H1 (cell line): ENCODE data around the gene ARID2. TPM values are rescaled to one million over a fixed set of nuclear protein-coding genes. Genes with fewer than 3 reads are reported as not detected.

ENCODE experiments used
- CTCF ChIA-PET: fragments of 300-600 bp; sonication (Branson Sonifier 250); formaldehyde crosslinking; loops from one replicate; lab custom pipeline; 2021; ENCODE audit not compliant: partially characterized antibody; lab: Charles Lee
- POLR2A ChIA-PET: fragments of 300-600 bp; sonication (Branson Sonifier 250); formaldehyde crosslinking; loops from one replicate; lab custom pipeline; 2021; ENCODE audit warnings: inconsistent platforms; ENCODE audit not compliant: partially characterized antibody; lab: Charles Lee
- DNase-seq, 2 experiments: peaks; one replicate each; pipeline versions ENCODE4 v3.0.0 to v3.0.0-alpha.2; 2010 to 2022; ENCODE audit warnings: low spot score in 2 of 2, low read depth in 1 of 2, mixed read lengths in 1 of 2
- FAIRE-seq: peaks from 2 replicates; lab custom pipeline; 2011; peaks lifted over from hg19 to GRCh38; lab: Jason Lieb, UNC
- H2AFZ ChIP-seq: 2 replicates; pipeline ENCODE4 v1.8.1; 2012; ENCODE audit warnings: low read length, inconsistent platforms
- H2AK5ac ChIP-seq: 2 replicates; pipeline ENCODE4 v1.6.1; 2013; ENCODE audit warnings: low read depth, low read length
- H2BK120ac ChIP-seq: replicated peaks from 2 replicates; pipeline ENCODE3; 2013; ENCODE audit warnings: low read depth, low read length, inconsistent platforms
- H2BK12ac ChIP-seq: 2 replicates; pipeline ENCODE4 v1.6.1; 2013; ENCODE audit warnings: low read depth, low read length
- H2BK15ac ChIP-seq: 2 replicates; pipeline ENCODE4 v1.6.1; 2013; ENCODE audit warnings: low read length
- H2BK20ac ChIP-seq: 2 replicates; pipeline ENCODE4 v1.6.1; 2013; ENCODE audit warnings: low read length
- H2BK5ac ChIP-seq: 2 replicates; pipeline ENCODE4 v1.6.1; 2013; ENCODE audit warnings: low read depth, low read length
- H3K14ac ChIP-seq: 2 replicates; pipeline ENCODE4 v1.6.1; 2013; ENCODE audit warnings: inconsistent platforms; ENCODE audit not compliant: insufficient read length
- H3K18ac ChIP-seq: 2 replicates; pipeline ENCODE4 v1.6.1; 2013; ENCODE audit warnings: low read length; ENCODE audit errors: extremely low read depth
- H3K23ac ChIP-seq: 2 replicates; pipeline ENCODE4 v1.6.1; 2013; ENCODE audit warnings: inconsistent platforms; ENCODE audit not compliant: insufficient read length
- H3K23me2 ChIP-seq: 2 replicates; pipeline ENCODE4 v1.6.1; 2013; ENCODE audit warnings: low read depth, low read length
- H3K27ac ChIP-seq: 2 replicates; pipeline ENCODE4 v1.6.1; 2011; ENCODE audit warnings: low read depth, low read length, inconsistent platforms
- H3K27me3 ChIP-seq, 4 experiments: replicated peaks in 1 of 4; 1 replicate in 1 of 4; 2 replicates in 3 of 4; pipeline versions ENCODE4 v1.6.1 to v1.8.1; 2011 to 2013; ENCODE audit warnings: low read length in 3 of 4, mild to moderate bottlenecking in 3 of 4, inconsistent platforms in 2 of 4, mixed read lengths in 2 of 4, moderate library complexity in 1 of 4; ENCODE audit not compliant: control insufficient read depth in 3 of 4, insufficient read depth in 3 of 4; ENCODE audit errors: extremely low read depth in 1 of 4
- H3K36me3 ChIP-seq, 4 experiments: 2 replicates each; pipeline versions ENCODE4 v1.6.1 to v1.8.1; 2011 to 2013; ENCODE audit warnings: mild to moderate bottlenecking in 4 of 4, low read length in 3 of 4, moderate library complexity in 2 of 4, control low read depth in 1 of 4, inconsistent platforms in 1 of 4; ENCODE audit not compliant: insufficient read depth in 4 of 4, control insufficient read depth in 2 of 4
- H3K4ac ChIP-seq: replicated peaks from 2 replicates; pipeline ENCODE3; 2013; ENCODE audit warnings: low read length, low read depth, mixed read lengths, inconsistent platforms; ENCODE audit not compliant: insufficient read length
- H3K4me1 ChIP-seq, 4 experiments: replicated peaks in 1 of 4; 1 replicate in 1 of 4; 2 replicates in 3 of 4; pipeline versions ENCODE4 v1.6.1 to v1.8.1; 2011 to 2013; ENCODE audit warnings: low read length in 3 of 4, inconsistent platforms in 2 of 4, mixed read lengths in 1 of 4; ENCODE audit not compliant: insufficient read depth in 4 of 4, control insufficient read depth in 3 of 4
- H3K4me2 ChIP-seq, 2 experiments: 2 replicates each; pipeline versions ENCODE4 v1.6.1 to v1.8.1; 2011 to 2013; ENCODE audit warnings: low read depth in 2 of 2, low read length in 2 of 2, control low read depth in 1 of 2, inconsistent platforms in 1 of 2, mild to moderate bottlenecking in 1 of 2; ENCODE audit not compliant: insufficient read depth in 1 of 2
- H3K4me3 ChIP-seq, 4 experiments: fragments of 200-600, 300-600 bp in 1 of 4; sonication (generic), shearing (Covaris generic), sonication (Bioruptor Twin) in 1 of 4; 2 replicates each; pipeline versions ENCODE4 v1.5.1 to v1.8.1; 2011 to 2016; ENCODE audit warnings: low read length in 4 of 4, low read depth in 3 of 4, control low read depth in 2 of 4, inconsistent platforms in 2 of 4, mild to moderate bottlenecking in 2 of 4, mixed read lengths in 1 of 4, moderate library complexity in 1 of 4; ENCODE audit not compliant: insufficient read depth in 2 of 4; ENCODE audit errors: extremely low read depth in 1 of 4
- H3K56ac ChIP-seq: replicated peaks from 2 replicates; pipeline ENCODE3; 2013; ENCODE audit warnings: low read depth, mild to moderate bottlenecking, mixed read lengths, low read length, inconsistent platforms; ENCODE audit not compliant: insufficient read length
- H3K79me1 ChIP-seq: 2 replicates; pipeline ENCODE4 v1.6.1; 2013; ENCODE audit warnings: low read depth, low read length, control low read depth
- H3K79me2 ChIP-seq, 2 experiments: 2 replicates each; pipeline versions ENCODE4 v1.6.1 to v1.8.1; 2012 to 2013; ENCODE audit warnings: low read length in 2 of 2, mild to moderate bottlenecking in 2 of 2, inconsistent platforms in 1 of 2; ENCODE audit not compliant: insufficient read depth in 2 of 2, control insufficient read depth in 1 of 2
- H3K9ac ChIP-seq, 4 experiments: replicated peaks in 1 of 4; 1 replicate in 1 of 4; 2 replicates in 3 of 4; pipeline versions ENCODE4 v1.6.1 to v1.8.1; 2011 to 2013; ENCODE audit warnings: low read depth in 3 of 4, low read length in 3 of 4, control low read depth in 2 of 4, mild to moderate bottlenecking in 2 of 4, moderate library complexity in 2 of 4, inconsistent platforms in 1 of 4; ENCODE audit errors: extremely low read depth in 1 of 4
- H3K9me3 ChIP-seq, 2 experiments: 2 replicates each; pipeline versions ENCODE4 v1.6.1 to v1.8.1; 2012 to 2013; ENCODE audit warnings: mild to moderate bottlenecking in 2 of 2, moderate library complexity in 2 of 2, control low read depth in 1 of 2, inconsistent platforms in 1 of 2, low read depth in 1 of 2, low read length in 1 of 2, mixed read lengths in 1 of 2; ENCODE audit not compliant: insufficient read depth in 2 of 2
- H4K20me1 ChIP-seq, 2 experiments: replicated peaks in 1 of 2; 2 replicates each; pipeline versions ENCODE3 to v1.8.1; 2011 to 2013; ENCODE audit warnings: inconsistent platforms in 2 of 2, low read length in 2 of 2, mild to moderate bottlenecking in 1 of 2; ENCODE audit not compliant: insufficient read depth in 2 of 2, control insufficient read depth in 1 of 2
- H4K5ac ChIP-seq: 2 replicates; pipeline ENCODE4 v1.6.1; 2013; ENCODE audit warnings: low read length, low read depth, mixed read lengths, inconsistent platforms; ENCODE audit not compliant: insufficient read length
- H4K8ac ChIP-seq: 2 replicates; pipeline ENCODE4 v1.8.0; 2013; ENCODE audit warnings: mild to moderate bottlenecking, moderate library complexity, low read length, inconsistent platforms; ENCODE audit not compliant: insufficient read depth; ENCODE audit errors: extremely low read depth
- H4K91ac ChIP-seq: replicated peaks from 2 replicates; pipeline ENCODE3; 2013; ENCODE audit warnings: low read length, mixed read lengths, inconsistent platforms; ENCODE audit not compliant: insufficient read length
- GABPA ChIP-seq: IDR thresholded peaks from 2 replicates; pipeline ENCODE4 v1.6.1; 2011; ENCODE audit warnings: mild to moderate bottlenecking, low read length, moderate library complexity, borderline replicate concordance; ENCODE audit not compliant: insufficient read depth
- POU5F1 ChIP-seq: IDR thresholded peaks from 2 replicates; pipeline ENCODE4 v1.6.1; 2011; ENCODE audit warnings: low read depth, mild to moderate bottlenecking, low read length, moderate library complexity
- WGBS, 2 experiments: shearing (Covaris generic) in 1 of 2; methylation state at CpG; one replicate each; pipeline versions ENCODE4 v1.1.6 to v1.1.7; 2013 to 2015; ENCODE audit warnings: low lambda C conversion rate in 2 of 2, mixed read lengths in 2 of 2, inconsistent platforms in 1 of 2, low coverage in 1 of 2, missing lambda C conversion rate in 1 of 2; ENCODE audit not compliant: insufficient replicate concordance in 2 of 2, insufficient coverage in 1 of 2, insufficient read length in 1 of 2; ENCODE audit errors: extremely low coverage in 1 of 2, missing lambda C conversion rate in 1 of 2; 5-methylcytosine and 5-hydroxymethylcytosine counted together
- polyA plus RNA-seq, 7 experiments: library from polyadenylated mRNA; depleted of rRNA in 3 of 7; stranded (reverse) in 5 of 7; unstranded in 2 of 7; fragments of >200 nt in 5 of 7; fragments of 200-250 nt in 2 of 7; gene quantifications; 1 replicate in 5 of 7; 2 replicates in 1 of 7; 4 replicates in 1 of 7; pipeline versions ENCODE4 v1.2.1 to v1.2.3, GENCODE V29; 2011 to 2013; ENCODE audit warnings: missing spikeins in 2 of 7, mixed read lengths in 2 of 7
- total RNA-seq: library from RNA; stranded (reverse); fragmentation: NEBNext Ultra II Directional; extraction: Animal tissue kit (Norgen Biotek cat#: 25700); gene quantifications from 2 replicates; pipeline ENCODE4 v1.2.1, GENCODE V29; 2021

The ARID2 gene
- total and polyA plus RNA-seq, 2 of the 8 experiments (the other 6 are each of a cell fraction or from before 2014, with no cell fraction given) = 32.0 to 45.2 TPM

DNA sequence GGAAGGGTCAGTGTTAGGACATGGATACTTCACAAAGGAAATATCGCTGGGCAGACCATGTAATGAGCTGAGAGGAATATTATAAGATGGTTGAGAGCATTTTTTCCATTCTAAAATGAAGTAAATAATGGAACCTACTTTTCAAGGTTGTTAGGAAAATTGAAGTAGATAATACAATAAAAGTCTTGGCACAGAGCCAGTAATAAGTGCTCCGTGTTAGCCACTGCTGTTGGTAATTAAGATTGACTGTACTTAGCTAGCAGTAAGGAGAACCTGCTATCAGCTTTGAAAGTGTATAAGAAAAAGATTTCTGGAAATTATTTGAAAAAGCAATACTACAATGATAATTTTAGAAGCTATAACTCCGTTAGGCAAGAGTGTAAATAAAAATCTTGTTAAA lies 183.3 kb downstream of the ARID2 start:
- no peak overlapping the region for H2AK5ac ChIP-seq
- H3K27ac ChIP-seq = no peak overlapping the region
- no peak overlapping the region for H3K14ac ChIP-seq
- H2BK15ac ChIP-seq = no peak overlapping the region
- H3K9me3 ChIP-seq = no peaks in the 10 kb centered on the region
- H2AFZ ChIP-seq = no peak overlapping the region
- no peak overlapping the region for H3K9ac ChIP-seq
- ChIA-PET CTCF (interaction anchor here (0.9 to 1.1 kb wide), 5 partner anchors 9 to 212 kb away, joined by 3 to 5 read pairs (median 3); no protein-coding TSS in a partner anchor), POLR2A (interaction anchor here (1.2 to 1.3 kb wide), 3 partner anchors 15 to 153 kb away, joined by 3 read pairs; no protein-coding TSS in a partner anchor)
- no peak overlapping the region for H4K91ac ChIP-seq
- no peak for TF ChIP-seq GABPA
- TF ChIP-seq POU5F1 = no peak
- TF ChIP-seq, all 59 proteins: peak for 0
- FAIRE-seq (no peak), DNase-seq (no peak)
- no peak overlapping the region for H3K56ac ChIP-seq
- no peaks in the 10 kb centered on the region for H4K20me1 ChIP-seq
- no peak overlapping the region for H2BK20ac ChIP-seq
- no peaks in the 10 kb centered on the region for H3K79me2 ChIP-seq
- 89% methylated on average over 3 of the region's 3 CpGs; no CpG with 5 or more reads in 1 of the 2 experiments for WGBS, 2 experiments
- H3K27me3 ChIP-seq = no peaks in the 10 kb centered on the region
- H3K4me2 ChIP-seq = no peak overlapping the region
- H3K4me1 ChIP-seq = no peaks in the 10 kb centered on the region
- H2BK5ac ChIP-seq = no peak overlapping the region
- no peak overlapping the region for H3K18ac ChIP-seq
- no peaks in the 10 kb centered on the region for H3K23me2 ChIP-seq
- no peak overlapping the region for H4K5ac ChIP-seq
- H2BK12ac ChIP-seq = no peak overlapping the region
- H2BK120ac ChIP-seq = no peak overlapping the region
- H3K36me3 ChIP-seq = peaks cover 0 to 8% (median 2%) of the 10 kb centered on the region in 4 experiments; a peak in 2 of 8 replicates
- H4K8ac ChIP-seq = no peak overlapping the region
- H3K23ac ChIP-seq = no peak overlapping the region
- H3K4ac ChIP-seq = no peak overlapping the region
- H3K79me1 ChIP-seq = no peaks in the 10 kb centered on the region
- no peak overlapping the region for H3K4me3 ChIP-seq
